ENCODE measurements around the gene CFAP119. TPM values are rescaled to one million over a fixed set of nuclear protein-coding genes. Genes with fewer than 3 reads are reported as not detected.

CFAP119 gene
- polyA plus RNA-seq, 1 of the 3 experiments (the other 2 are of a cell fraction), result 28.4 TPM

DNA sequence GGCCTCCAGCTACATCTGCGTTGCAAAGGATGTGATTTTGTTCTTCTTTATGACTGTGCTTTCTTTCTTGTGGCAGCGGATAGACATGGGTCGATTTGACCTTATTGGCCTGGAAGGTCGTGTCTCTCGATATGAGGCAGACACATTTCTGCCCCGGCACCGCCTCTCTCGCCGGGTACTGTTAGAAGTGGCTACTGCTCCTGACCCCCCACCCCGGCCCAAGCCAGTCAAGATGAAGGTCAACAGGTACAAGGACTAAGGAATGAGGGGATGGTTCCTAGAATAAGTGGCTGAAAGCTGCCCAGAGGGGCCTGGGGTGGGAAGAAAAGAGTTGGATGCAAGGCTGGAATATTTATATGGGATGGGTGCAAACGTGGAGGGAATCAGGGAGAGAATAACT lies 41.8 kb downstream of the CFAP119 start:
- 0 out of 2 replicates have a peak, but pooled peaks cover 9% of the 10 kb centered on the region for H4K20me1 ChIP-seq (ENCODE audit: insufficient read depth)
- no peak for DNase-seq
- H3K9ac ChIP-seq, result no peak overlapping the region
- ChIA-PET CTCF (no interaction called here), POLR2A (no interaction called here)
- no peaks in the 10 kb centered on the region for H3K4me1 ChIP-seq (ENCODE audit: control insufficient read depth in 1 of 2, insufficient read depth in 2 of 2, low read depth in 1 of 2, low read length in 1 of 2)
- no peaks in the 10 kb centered on the region for H3K27me3 ChIP-seq (ENCODE audit: insufficient read depth)
- no peaks in the 10 kb centered on the region for H3K9me3 ChIP-seq
- no peaks in the 10 kb centered on the region for H3K9me2 ChIP-seq
- peaks cover 74 to 78% of the 10 kb centered on the region in 2 experiments for H3K36me3 ChIP-seq (replicated peaks in 1 of 2; ENCODE audit: control insufficient read depth in 1 of 2, insufficient read depth in 2 of 2, low read length in 1 of 2)
- H3F3A ChIP-seq (replicated peaks; ENCODE audit: insufficient read depth), result no peaks in the 10 kb centered on the region
- TF ChIP-seq, protein P1, sequence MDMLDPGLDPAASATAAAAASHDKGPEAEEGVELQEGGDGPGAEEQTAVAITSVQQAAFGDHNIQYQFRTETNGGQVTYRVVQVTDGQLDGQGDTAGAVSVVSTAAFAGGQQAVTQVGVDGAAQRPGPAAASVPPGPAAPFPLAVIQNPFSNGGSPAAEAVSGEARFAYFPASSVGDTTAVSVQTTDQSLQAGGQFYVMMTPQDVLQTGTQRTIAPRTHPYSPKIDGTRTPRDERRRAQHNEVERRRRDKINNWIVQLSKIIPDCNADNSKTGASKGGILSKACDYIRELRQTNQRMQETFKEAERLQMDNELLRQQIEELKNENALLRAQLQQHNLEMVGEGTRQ (IDR thresholded peaks at IDR 0.05; ENCODE audit: borderline replicate concordance, low read depth, low read length), result no peak
- TF ChIP-seq, protein P2, sequence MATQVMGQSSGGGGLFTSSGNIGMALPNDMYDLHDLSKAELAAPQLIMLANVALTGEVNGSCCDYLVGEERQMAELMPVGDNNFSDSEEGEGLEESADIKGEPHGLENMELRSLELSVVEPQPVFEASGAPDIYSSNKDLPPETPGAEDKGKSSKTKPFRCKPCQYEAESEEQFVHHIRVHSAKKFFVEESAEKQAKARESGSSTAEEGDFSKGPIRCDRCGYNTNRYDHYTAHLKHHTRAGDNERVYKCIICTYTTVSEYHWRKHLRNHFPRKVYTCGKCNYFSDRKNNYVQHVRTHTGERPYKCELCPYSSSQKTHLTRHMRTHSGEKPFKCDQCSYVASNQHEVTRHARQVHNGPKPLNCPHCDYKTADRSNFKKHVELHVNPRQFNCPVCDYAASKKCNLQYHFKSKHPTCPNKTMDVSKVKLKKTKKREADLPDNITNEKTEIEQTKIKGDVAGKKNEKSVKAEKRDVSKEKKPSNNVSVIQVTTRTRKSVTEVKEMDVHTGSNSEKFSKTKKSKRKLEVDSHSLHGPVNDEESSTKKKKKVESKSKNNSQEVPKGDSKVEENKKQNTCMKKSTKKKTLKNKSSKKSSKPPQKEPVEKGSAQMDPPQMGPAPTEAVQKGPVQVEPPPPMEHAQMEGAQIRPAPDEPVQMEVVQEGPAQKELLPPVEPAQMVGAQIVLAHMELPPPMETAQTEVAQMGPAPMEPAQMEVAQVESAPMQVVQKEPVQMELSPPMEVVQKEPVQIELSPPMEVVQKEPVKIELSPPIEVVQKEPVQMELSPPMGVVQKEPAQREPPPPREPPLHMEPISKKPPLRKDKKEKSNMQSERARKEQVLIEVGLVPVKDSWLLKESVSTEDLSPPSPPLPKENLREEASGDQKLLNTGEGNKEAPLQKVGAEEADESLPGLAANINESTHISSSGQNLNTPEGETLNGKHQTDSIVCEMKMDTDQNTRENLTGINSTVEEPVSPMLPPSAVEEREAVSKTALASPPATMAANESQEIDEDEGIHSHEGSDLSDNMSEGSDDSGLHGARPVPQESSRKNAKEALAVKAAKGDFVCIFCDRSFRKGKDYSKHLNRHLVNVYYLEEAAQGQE (IDR thresholded peaks at IDR 0.05; ENCODE audit: low read depth, low read length), result no peak
- no peak for TF ChIP-seq FOXM1 (IDR thresholded peaks at IDR 0.05; ENCODE audit: low read depth)
- no peak for TF ChIP-seq FOSL2 (IDR thresholded peaks at IDR 0.05; ENCODE audit: borderline replicate concordance, low read depth)
- no peak for TF ChIP-seq TAF1 (IDR thresholded peaks at IDR 0.05; ENCODE audit: borderline replicate concordance, low read depth, low read length)
- TF ChIP-seq NRF1 (IDR thresholded peaks at IDR 0.05; ENCODE audit: low read depth, low read length), result no peak
- TF ChIP-seq POLR2AphosphoS5 (IDR thresholded peaks at IDR 0.05; ENCODE audit: low read depth, low read length), result no peak
- no peak for TF ChIP-seq NFIC (IDR thresholded peaks at IDR 0.05; ENCODE audit: borderline replicate concordance)
- TF ChIP-seq SMC3 (IDR thresholded peaks at IDR 0.05; ENCODE audit: low read depth, low read length), result no peak
- no peak for TF ChIP-seq RAD21 (IDR thresholded peaks at IDR 0.05; ENCODE audit: low read length)
- peaks cover 72% of the 10 kb centered on the region for H3K79me2 ChIP-seq (ENCODE audit: insufficient read depth)
- H3K4me3 ChIP-seq (ENCODE audit: low read depth in 2 of 2, low read length in 1 of 2), result no peak overlapping the region
- no peak overlapping the region for H2AFZ ChIP-seq (ENCODE audit: low read depth)
- WGBS (ENCODE audit: low lambda C conversion rate), result 87% methylated on average over 11 of the region's 11 CpGs
- H3K4me2 ChIP-seq, result no peak overlapping the region
- no peak overlapping the region for H3K27ac ChIP-seq (ENCODE audit: low read depth in 2 of 2, low read length in 1 of 2)

GRCh38 chr16:30715750-30716445 lies 46.0 kb downstream of the CFAP119 start:
- 86% methylated on average over 17 of the region's 17 CpGs for whole genome bisulfite sequencing (ENCODE audit: low lambda C conversion rate)
- Histone ChIP-seq H3K27me3 (ENCODE audit: insufficient read depth) (no peaks in the 10 kb centered on the region), H3K4me1 (ENCODE audit: control insufficient read depth in 1 of 2, insufficient read depth in 2 of 2, low read depth in 1 of 2, low read length in 1 of 2) (peaks cover 0 to 6% of the 10 kb centered on the region in 2 experiments; a peak in 1 of 4 replicates), H3K4me2 (no peak overlapping the region), H3K9ac (no peak overlapping the region), H3K27ac (ENCODE audit: low read depth in 2 of 2, low read length in 1 of 2) (peak overlapping the region; percentile 6 to 10; a peak in 2 of 4 replicates), H3K4me3 (ENCODE audit: low read depth in 2 of 2, low read length in 1 of 2) (no peak overlapping the region), H4K20me1 (ENCODE audit: insufficient read depth) (0 out of 2 replicates have a peak, but pooled peaks cover 4% of the 10 kb centered on the region), H3F3A (replicated peaks; ENCODE audit: insufficient read depth) (peaks cover 7% of the 10 kb centered on the region), H3K79me2 (ENCODE audit: insufficient read depth) (peaks cover 61% of the 10 kb centered on the region), H3K9me2 (no peaks in the 10 kb centered on the region), H3K36me3 (replicated peaks in 1 of 2; ENCODE audit: control insufficient read depth in 1 of 2, insufficient read depth in 2 of 2, low read length in 1 of 2) (peaks cover 73 to 92% of the 10 kb centered on the region in 2 experiments), H2AFZ (ENCODE audit: low read depth) (no peak overlapping the region), H3K9me3 (no peaks in the 10 kb centered on the region)
- DNase-seq, result no peak
- TF ChIP-seq GATA2 (CRISPR knock-in tag; IDR thresholded peaks at IDR 0.05) (no peak), POLR2AphosphoS5 (IDR thresholded peaks at IDR 0.05; ENCODE audit: low read depth, low read length) (no peak)
- TF ChIP-seq, protein P1 (IDR thresholded peaks at IDR 0.05; ENCODE audit: borderline replicate concordance, low read depth, low read length), result no peak
- TF ChIP-seq, protein P2 (IDR thresholded peaks at IDR 0.05; ENCODE audit: low read depth, low read length), result no peak
- POLR2A ChIA-PET, result no interaction called here
- CTCF ChIA-PET, result interaction anchor here (1.0 kb wide), 1 partner anchor 22 kb away, joined by 3 read pairs; no protein-coding TSS in a partner anchor

All from SK-N-SH (cell line).